NK-92 treated with Interleukin-12 subunit alpha and Interleukin-12 subunit beta, amount 100 ng/mL, for 24 hours (cell line): ENCODE data around the gene SLC51A.

ENCODE experiments used
- DNase-seq: peaks from one replicate; lab custom pipeline; 2025; lab: John Stamatoyannopoulos, UW

The SLC51A gene

GRCh38 chr3:196215493-196216020 lies 777 bp upstream of the SLC51A start:
- DNase-seq: no peak

- no peak for DNase-seq
Measured at GRCh38 chr3:196216681-196217211, 412 bp downstream of the SLC51A start.

GRCh38 chr3:196217307-196218154 lies 1.2 kb downstream of the SLC51A start:
- DNase-seq: no peak

GRCh38 chr3:196218155-196218712 lies 1.9 kb downstream of the SLC51A start:
- DNase-seq: no peak

- no peak for DNase-seq
Measured at GRCh38 chr3:196219194-196219969, 3.0 kb downstream of the SLC51A start.

GRCh38 chr3:196219970-196220311 lies 3.6 kb downstream of the SLC51A start:
- no peak for DNase-seq

- DNase-seq: no peak
Measured at GRCh38 chr3:196220587-196220986, 4.3 kb downstream of the SLC51A start.

- no peak for DNase-seq
Measured at GRCh38 chr3:196220991-196221390, 4.7 kb downstream of the SLC51A start.

- no peak for DNase-seq
Measured at GRCh38 chr3:196222876-196223595, 6.7 kb downstream of the SLC51A start.

- DNase-seq: no peak
Measured at GRCh38 chr3:196225086-196225485, 8.8 kb downstream of the SLC51A start.

- no peak for DNase-seq
Measured at GRCh38 chr3:196225763-196226364, 9.5 kb downstream of the SLC51A start.

- no peak for DNase-seq
Measured at GRCh38 chr3:196227121-196227561, 10.8 kb downstream of the SLC51A start.

GRCh38 chr3:196227629-196228493 lies 11.5 kb downstream of the SLC51A start:
- DNase-seq: no peak

- no peak for DNase-seq
Measured at GRCh38 chr3:196232154-196232881, 16.0 kb downstream of the SLC51A start.

- no peak for DNase-seq
Measured at GRCh38 chr3:196232882-196233251, 16.5 kb downstream of the SLC51A start.

GRCh38 chr3:196235452-196236122 lies 19.3 kb downstream of the SLC51A start:
- DNase-seq: no peak

GRCh38 chr3:196236223-196236622 lies 19.9 kb downstream of the SLC51A start:
- DNase-seq: no peak

GRCh38 chr3:196237203-196237602 lies 20.9 kb downstream of the SLC51A start:
- no peak for DNase-seq
